ENCODE measurements around the gene SEZ6. TPM values are rescaled to one million over a fixed set of nuclear protein-coding genes. Genes with fewer than 3 reads are reported as not detected.

The SEZ6 gene
- total RNA-seq, 1 experiment from 2014 or later = not detected

DNA sequence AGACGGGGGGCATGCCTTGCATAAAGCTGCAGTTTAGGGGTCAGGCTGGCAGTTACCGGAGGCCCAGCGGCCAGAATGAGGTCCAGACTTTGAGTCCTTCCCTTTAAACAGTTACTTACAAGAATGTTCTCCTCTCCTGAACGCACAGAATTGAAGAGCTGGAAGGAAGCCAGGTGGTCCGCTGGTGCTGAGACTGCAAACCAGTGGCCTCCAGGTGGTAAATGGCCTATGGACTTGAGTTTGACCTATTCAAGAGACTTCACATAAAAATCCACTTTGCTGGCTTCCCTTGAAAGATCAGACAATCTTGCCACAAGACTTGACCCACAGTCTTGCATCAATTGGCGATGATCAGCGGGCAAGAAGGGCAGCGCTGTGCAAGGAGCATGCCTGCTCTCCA is 14.7 kb upstream of the SEZ6 start:
- Histone ChIP-seq H3K9ac (ENCODE audit: low read length) (no peak overlapping the region), H4K20me1 (ENCODE audit: low read length) (no peaks in the 10 kb centered on the region), H3K4me2 (ENCODE audit: low read length) (no peak overlapping the region), H3K27me3 (ENCODE audit: low read length) (peaks cover 62% of the 10 kb centered on the region), H3K4me1 (ENCODE audit: insufficient read depth, low read length) (no peaks in the 10 kb centered on the region), H3K79me2 (ENCODE audit: low read length) (no peaks in the 10 kb centered on the region), H3K4me3 (ENCODE audit: low read length) (no peak overlapping the region), H3K9me3 (ENCODE audit: low read length) (no peaks in the 10 kb centered on the region), H3K27ac (ENCODE audit: low read length) (no peak overlapping the region), H3K36me3 (ENCODE audit: low read depth, low read length) (no peaks in the 10 kb centered on the region), H2AFZ (ENCODE audit: low read length) (no peak overlapping the region), H3F3A (ENCODE audit: low read length, unreplicated experiment) (no peaks in the 10 kb centered on the region), H3K9me2 (replicated peaks; ENCODE audit: low read length) (no peaks in the 10 kb centered on the region)
- ATAC-seq (no peak), DNase-seq (no peak)
- ChIA-PET CTCF (no interaction called here), POLR2A (ENCODE audit: unreplicated experiment) (no interaction called here)
- intact Hi-C loops (cut with micrococcal nuclease) = no loop called here
- BruUV-seq (replicated peaks) = no TSS peak
- TF ChIP-seq EZH2 (IDR thresholded peaks at IDR 0.05; ENCODE audit: low read length, unreplicated experiment) = no peak
- TF ChIP-seq, protein P1, sequence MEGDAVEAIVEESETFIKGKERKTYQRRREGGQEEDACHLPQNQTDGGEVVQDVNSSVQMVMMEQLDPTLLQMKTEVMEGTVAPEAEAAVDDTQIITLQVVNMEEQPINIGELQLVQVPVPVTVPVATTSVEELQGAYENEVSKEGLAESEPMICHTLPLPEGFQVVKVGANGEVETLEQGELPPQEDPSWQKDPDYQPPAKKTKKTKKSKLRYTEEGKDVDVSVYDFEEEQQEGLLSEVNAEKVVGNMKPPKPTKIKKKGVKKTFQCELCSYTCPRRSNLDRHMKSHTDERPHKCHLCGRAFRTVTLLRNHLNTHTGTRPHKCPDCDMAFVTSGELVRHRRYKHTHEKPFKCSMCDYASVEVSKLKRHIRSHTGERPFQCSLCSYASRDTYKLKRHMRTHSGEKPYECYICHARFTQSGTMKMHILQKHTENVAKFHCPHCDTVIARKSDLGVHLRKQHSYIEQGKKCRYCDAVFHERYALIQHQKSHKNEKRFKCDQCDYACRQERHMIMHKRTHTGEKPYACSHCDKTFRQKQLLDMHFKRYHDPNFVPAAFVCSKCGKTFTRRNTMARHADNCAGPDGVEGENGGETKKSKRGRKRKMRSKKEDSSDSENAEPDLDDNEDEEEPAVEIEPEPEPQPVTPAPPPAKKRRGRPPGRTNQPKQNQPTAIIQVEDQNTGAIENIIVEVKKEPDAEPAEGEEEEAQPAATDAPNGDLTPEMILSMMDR (conservative IDR thresholded peaks at IDR 0.05; ENCODE audit: low read depth, low read length) = no peak
- TF ChIP-seq EZH2phosphoT487 (IDR thresholded peaks at IDR 0.05; ENCODE audit: borderline replicate concordance, low read length) = no peak

DNA sequence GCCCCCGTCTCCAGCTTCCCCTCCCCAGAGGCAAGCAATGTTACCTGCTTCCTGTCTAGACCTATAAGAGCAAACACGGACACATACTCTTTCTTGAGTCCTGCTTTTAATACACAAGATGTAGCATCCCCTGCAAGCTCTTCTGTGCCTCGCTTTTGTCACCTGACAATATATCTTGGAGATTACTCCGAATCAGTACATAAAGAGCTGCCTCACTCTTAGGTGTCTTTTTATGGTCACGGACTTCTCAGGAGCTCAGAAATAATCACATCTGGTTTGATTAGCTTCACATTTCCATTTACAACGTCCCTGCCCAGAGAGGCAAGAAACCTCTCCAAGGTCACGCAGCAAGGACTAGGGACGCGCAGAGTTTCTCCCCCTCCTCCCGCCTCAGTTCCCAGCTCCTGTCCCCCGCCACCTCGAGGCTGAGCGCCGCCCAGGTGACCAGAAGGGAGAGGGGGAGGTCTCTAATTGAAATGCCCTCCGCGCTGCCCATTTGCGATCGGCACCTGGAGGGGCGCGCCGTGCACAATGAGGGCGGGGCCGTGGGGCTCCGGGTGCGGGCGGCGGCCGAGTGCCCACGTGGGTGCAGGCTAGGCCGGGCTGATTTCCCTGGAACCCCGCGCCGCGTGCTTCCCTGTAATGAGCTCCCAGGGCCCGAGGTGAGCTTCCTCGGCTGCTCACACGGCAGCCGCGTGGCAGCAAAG is 13.8 kb upstream of the SEZ6 start:
- no peak overlapping the region for H3K4me3 ChIP-seq (ENCODE audit: low read length)
- H3K27ac ChIP-seq (ENCODE audit: low read length) = no peak overlapping the region
- H3K9me3 ChIP-seq (ENCODE audit: low read length) = no peaks in the 10 kb centered on the region
- TF ChIP-seq EZH2 (IDR thresholded peaks at IDR 0.05; ENCODE audit: low read length, unreplicated experiment) (no peak), EZH2phosphoT487 (IDR thresholded peaks at IDR 0.05; ENCODE audit: borderline replicate concordance, low read length) (no peak)
- TF ChIP-seq, protein P1 (conservative IDR thresholded peaks at IDR 0.05; ENCODE audit: low read depth, low read length) = no peak
- H3K27me3 ChIP-seq (ENCODE audit: low read length) = peaks cover 64% of the 10 kb centered on the region
- no peaks in the 10 kb centered on the region for H3F3A ChIP-seq (ENCODE audit: low read length, unreplicated experiment)
- H4K20me1 ChIP-seq (ENCODE audit: low read length) = no peaks in the 10 kb centered on the region
- no peak overlapping the region for H2AFZ ChIP-seq (ENCODE audit: low read length)
- ChIA-PET POLR2A (ENCODE audit: unreplicated experiment) (no interaction called here), CTCF (no interaction called here)
- DNase-seq (no peak), ATAC-seq (no peak)
- intact Hi-C loops (cut with micrococcal nuclease) = no loop called here
- BruUV-seq (replicated peaks) = no TSS peak
- no peaks in the 10 kb centered on the region for H3K9me2 ChIP-seq (replicated peaks; ENCODE audit: low read length)
- H3K4me2 ChIP-seq (ENCODE audit: low read length) = no peak overlapping the region
- no peaks in the 10 kb centered on the region for H3K36me3 ChIP-seq (ENCODE audit: low read depth, low read length)
- no peak overlapping the region for H3K9ac ChIP-seq (ENCODE audit: low read length)
- H3K79me2 ChIP-seq (ENCODE audit: low read length) = no peaks in the 10 kb centered on the region
- no peaks in the 10 kb centered on the region for H3K4me1 ChIP-seq (ENCODE audit: insufficient read depth, low read length)

DNA sequence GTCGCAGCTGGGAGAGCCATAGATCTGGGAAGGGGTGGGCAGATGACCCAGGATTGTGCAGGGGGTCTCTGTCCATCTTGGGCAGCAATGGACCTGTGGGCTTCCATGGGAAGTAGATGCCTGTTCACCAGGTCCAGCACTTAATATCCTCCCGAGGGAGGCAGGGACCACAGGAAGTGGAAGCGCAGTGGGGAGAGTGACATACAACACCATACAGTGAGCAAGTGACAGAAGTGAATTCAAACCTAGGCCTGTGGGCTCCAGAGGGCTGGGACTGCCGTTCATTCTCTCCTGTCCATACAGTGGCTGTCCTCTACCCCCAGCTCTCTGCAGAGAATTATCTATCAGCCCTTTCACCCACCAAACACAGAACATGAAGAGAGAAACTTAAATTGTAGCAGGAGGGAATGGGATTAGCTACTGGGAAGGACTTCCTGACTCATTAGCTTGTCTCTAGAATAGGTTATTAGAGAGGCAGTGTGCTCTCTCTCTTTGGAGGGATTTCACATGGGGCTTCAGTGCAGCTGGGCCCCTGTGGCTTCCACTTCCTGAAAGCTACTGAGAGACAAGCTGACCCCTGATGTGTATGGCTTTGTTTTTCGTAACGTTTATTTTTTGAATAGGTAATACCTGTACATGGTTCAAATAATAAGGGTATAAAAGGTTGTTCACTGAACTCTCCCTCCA is 13.1 kb upstream of the SEZ6 start:
- CTCF ChIA-PET = no interaction called here
- ATAC-seq = no peak
- H3F3A ChIP-seq (ENCODE audit: low read length, unreplicated experiment) = no peaks in the 10 kb centered on the region

More for the DNA sequence above, 13.1 kb upstream of the SEZ6 start:
- Histone ChIP-seq H3K4me3 (ENCODE audit: low read length) (no peak overlapping the region), H3K9me2 (replicated peaks; ENCODE audit: low read length) (no peaks in the 10 kb centered on the region), H3K9ac (ENCODE audit: low read length) (no peak overlapping the region), H2AFZ (ENCODE audit: low read length) (no peak overlapping the region), H3K27me3 (ENCODE audit: low read length) (peaks cover 64% of the 10 kb centered on the region), H3K27ac (ENCODE audit: low read length) (no peak overlapping the region), H3K36me3 (ENCODE audit: low read depth, low read length) (no peaks in the 10 kb centered on the region), H4K20me1 (ENCODE audit: low read length) (no peaks in the 10 kb centered on the region), H3K9me3 (ENCODE audit: low read length) (no peaks in the 10 kb centered on the region), H3K79me2 (ENCODE audit: low read length) (no peaks in the 10 kb centered on the region), H3K4me1 (ENCODE audit: insufficient read depth, low read length) (no peaks in the 10 kb centered on the region), H3K4me2 (ENCODE audit: low read length) (no peak overlapping the region)
- POLR2A ChIA-PET (ENCODE audit: unreplicated experiment) = no interaction called here
- no peak for DNase-seq
- TF ChIP-seq, protein P1 (conservative IDR thresholded peaks at IDR 0.05; ENCODE audit: low read depth, low read length) = no peak
- no peak for TF ChIP-seq EZH2 (IDR thresholded peaks at IDR 0.05; ENCODE audit: low read length, unreplicated experiment)
- TF ChIP-seq EZH2phosphoT487 (IDR thresholded peaks at IDR 0.05; ENCODE audit: borderline replicate concordance, low read length) = no peak
- BruUV-seq (replicated peaks) = no TSS peak
- intact Hi-C loops (cut with micrococcal nuclease) = no loop called here
